IMR-90 (cell line): ENCODE data around the gene WNT9B. TPM values are rescaled to one million over a fixed set of nuclear protein-coding genes. Genes with fewer than 3 reads are reported as not detected.

Experiments
- ATAC-seq: fragments of 200-7000 bp; cut with Tn5 transposase; 2 replicates; pipeline ENCODE4 v1.9.1; 2020; ENCODE audit warnings: low read depth, mild to moderate bottlenecking, moderate library complexity
- BruUV-seq: library from RNA; stranded (reverse); fragments of 400-500 nt; replicated peaks from 2 replicates; lab custom pipeline; 2021; lab: Mats Ljungman, UMichigan
- CTCF ChIA-PET: fragments of 300-600 bp; formaldehyde crosslinking; extraction: SDS; loops from one replicate; lab custom pipeline; 2021; ENCODE audit warnings: antibody characterized with exemption; lab: Yijun Ruan, JAX
- POLR2A ChIA-PET: fragments of 300-600 bp; sonication (Branson Sonifier 250); formaldehyde crosslinking; loops from one replicate; lab custom pipeline; 2022; ENCODE audit warnings: antibody characterized with exemption; ENCODE audit not compliant: unreplicated experiment; lab: Charles Lee
- DNase-seq: peaks from one replicate; pipeline ENCODE4 v3.0.0; 2013
- H2AFZ ChIP-seq: replicated peaks from 2 replicates; pipeline ENCODE3; 2013; ENCODE audit warnings: low read length, mild to moderate bottlenecking; ENCODE audit not compliant: poor library complexity
- H2AK5ac ChIP-seq: 2 replicates; pipeline ENCODE4 v1.6.1; 2013; ENCODE audit warnings: low read depth, low read length, inconsistent platforms
- H2AK9ac ChIP-seq: replicated peaks from 2 replicates; pipeline ENCODE3; 2013; ENCODE audit warnings: mild to moderate bottlenecking, low read depth, low read length, moderate library complexity; ENCODE audit not compliant: poor library complexity
- H2BK120ac ChIP-seq: 2 replicates; pipeline ENCODE4 v1.6.1; 2013; ENCODE audit warnings: low read depth, low read length, inconsistent platforms
- H2BK15ac ChIP-seq: 3 replicates; pipeline ENCODE4 v1.6.1; 2013; ENCODE audit warnings: low read depth, low read length, inconsistent platforms
- H2BK20ac ChIP-seq: 2 replicates; pipeline ENCODE4 v1.6.1; 2013; ENCODE audit warnings: low read depth, mild to moderate bottlenecking, inconsistent platforms, low read length, moderate library complexity
- H2BK5ac ChIP-seq: 2 replicates; pipeline ENCODE4 v1.6.1; 2013; ENCODE audit warnings: mild to moderate bottlenecking, low read depth, low read length, inconsistent platforms; ENCODE audit not compliant: poor library complexity, severe bottlenecking
- H3K14ac ChIP-seq: replicated peaks from 2 replicates; pipeline ENCODE4 v1.6.1; 2013; ENCODE audit warnings: low read depth, low read length, inconsistent platforms
- H3K18ac ChIP-seq: 2 replicates; pipeline ENCODE4 v1.6.1; 2013; ENCODE audit warnings: low read depth, low read length, control low read depth
- H3K23ac ChIP-seq: 2 replicates; pipeline ENCODE4 v1.6.1; 2013; ENCODE audit warnings: low read depth, low read length, inconsistent platforms
- H3K27ac ChIP-seq: 2 replicates; pipeline ENCODE4 v1.5.1; 2013; ENCODE audit warnings: mild to moderate bottlenecking, control low read depth, low read length; ENCODE audit not compliant: insufficient read depth
- H3K27me3 ChIP-seq: 2 replicates; pipeline ENCODE4 v1.6.1; 2013; ENCODE audit warnings: low read length; ENCODE audit not compliant: control insufficient read depth, insufficient read depth
- H3K36me3 ChIP-seq: 2 replicates; pipeline ENCODE4 v1.6.1; 2013; ENCODE audit warnings: low read length, mixed read lengths; ENCODE audit not compliant: control insufficient read depth, insufficient read depth
- H3K4ac ChIP-seq: 2 replicates; pipeline ENCODE4 v1.6.1; 2013; ENCODE audit warnings: low read depth, low read length, inconsistent platforms
- H3K4me1 ChIP-seq: 2 replicates; pipeline ENCODE4 v1.6.1; 2013; ENCODE audit warnings: low read length, mixed read lengths; ENCODE audit not compliant: control insufficient read depth, insufficient read depth
- H3K4me2 ChIP-seq: 2 replicates; pipeline ENCODE4 v1.6.1; 2013; ENCODE audit warnings: low read depth, mild to moderate bottlenecking, control low read depth, low read length, moderate library complexity
- H3K4me3 ChIP-seq: 2 replicates; pipeline ENCODE4 v1.5.1; 2013; ENCODE audit warnings: low read depth, mild to moderate bottlenecking, control low read depth, low read length, moderate library complexity; ENCODE audit not compliant: insufficient read depth
- H3K56ac ChIP-seq: 2 replicates; pipeline ENCODE4 v1.6.1; 2013; ENCODE audit warnings: low read length, inconsistent platforms; ENCODE audit not compliant: insufficient read depth; ENCODE audit errors: extremely low read depth
- H3K79me1 ChIP-seq, 2 experiments: 2 replicates each; pipeline ENCODE4 v1.6.1; 2013; ENCODE audit warnings: low read length in 2 of 2, inconsistent platforms in 1 of 2, low read depth in 1 of 2
- H3K9ac ChIP-seq: 2 replicates; pipeline ENCODE4 v1.6.1; 2013; ENCODE audit warnings: low read depth, low read length, control low read depth
- H3K9me1 ChIP-seq: 2 replicates; pipeline ENCODE4 v1.6.1; 2013; ENCODE audit warnings: low read length, inconsistent platforms; ENCODE audit not compliant: insufficient read depth
- H3K9me3 ChIP-seq: 2 replicates; pipeline ENCODE4 v1.6.1; 2013; ENCODE audit warnings: low read length; ENCODE audit not compliant: control insufficient read depth, insufficient read depth
- H4K20me1 ChIP-seq: 2 replicates; pipeline ENCODE4 v1.6.1; 2013; ENCODE audit warnings: low read length, inconsistent platforms; ENCODE audit not compliant: insufficient read depth
- H4K5ac ChIP-seq: 2 replicates; pipeline ENCODE4 v1.6.1; 2013; ENCODE audit warnings: mild to moderate bottlenecking, low read depth, low read length, control low read depth
- H4K8ac ChIP-seq, 2 experiments: 2 replicates each; pipeline ENCODE4 v1.6.1; 2013; ENCODE audit warnings: low read depth in 2 of 2, low read length in 2 of 2, control low read depth in 1 of 2, inconsistent platforms in 1 of 2
- H4K91ac ChIP-seq: 2 replicates; pipeline ENCODE4 v1.6.1; 2013; ENCODE audit warnings: low read depth, low read length, inconsistent platforms; ENCODE audit not compliant: insufficient read depth
- BHLHE40 ChIP-seq: fragments of 150-350 bp; IDR thresholded peaks from 2 replicates; pipeline ENCODE4 v1.6.1; 2016; ENCODE audit warnings: mild to moderate bottlenecking, low read depth, low read length
- CEBPB ChIP-seq: IDR thresholded peaks from 2 replicates; pipeline ENCODE4 v1.6.1; 2012; ENCODE audit warnings: low read depth, low read length, improper control_type of control experiment
- CHD1 ChIP-seq: IDR thresholded peaks from 2 replicates; pipeline ENCODE4 v1.6.1; 2012; ENCODE audit warnings: low read depth, low read length, improper control_type of control experiment
- CTCF ChIP-seq: conservative IDR thresholded peaks from 2 replicates; pipeline ENCODE4 v1.5.1; 2012; ENCODE audit warnings: mild to moderate bottlenecking, low read depth, low read length, improper control_type of control experiment
- ELK1 ChIP-seq: fragments of 150-350 bp; IDR thresholded peaks from 2 replicates; pipeline ENCODE4 v1.6.1; 2016; ENCODE audit warnings: low read depth, mild to moderate bottlenecking, low read length, moderate library complexity, borderline replicate concordance
- FOS ChIP-seq: fragments of 150-350 bp; IDR thresholded peaks from 2 replicates; pipeline ENCODE4 v1.6.1; 2016; ENCODE audit warnings: low read depth, low read length
- MAFK ChIP-seq: IDR thresholded peaks from 2 replicates; pipeline ENCODE4 v1.6.1; 2012; ENCODE audit warnings: low read depth, low read length, improper control_type of control experiment
- MAZ ChIP-seq: IDR thresholded peaks from 2 replicates; pipeline ENCODE4 v1.6.1; 2012; ENCODE audit warnings: low read depth, mild to moderate bottlenecking, low read length, improper control_type of control experiment, moderate library complexity, borderline replicate concordance
- MXI1 ChIP-seq: IDR thresholded peaks from 2 replicates; pipeline ENCODE4 v1.6.1; 2012; ENCODE audit warnings: low read depth, mild to moderate bottlenecking, low read length, moderate library complexity, borderline replicate concordance
- NFE2L2 ChIP-seq: fragments of 150-350 bp; IDR thresholded peaks from 2 replicates; pipeline ENCODE4 v1.6.1; 2016; ENCODE audit warnings: low read depth, mild to moderate bottlenecking, low read length
- POLR2A ChIP-seq: IDR thresholded peaks from 2 replicates; pipeline ENCODE4 v1.6.1; 2012; ENCODE audit warnings: mild to moderate bottlenecking, low read depth, low read length
- RAD21 ChIP-seq: IDR thresholded peaks from 2 replicates; pipeline ENCODE4 v1.6.1; 2012; ENCODE audit warnings: low read length, improper control_type of control experiment
- RCOR1 ChIP-seq: IDR thresholded peaks from 2 replicates; pipeline ENCODE4 v1.6.1; 2012; ENCODE audit warnings: mild to moderate bottlenecking, low read length, improper control_type of control experiment; ENCODE audit not compliant: insufficient replicate concordance
- RFX5 ChIP-seq: IDR thresholded peaks from 2 replicates; pipeline ENCODE4 v1.8.0; 2012; ENCODE audit warnings: low read depth, mild to moderate bottlenecking, low read length, moderate library complexity
- SMC3 ChIP-seq: fragments of 150-350 bp; IDR thresholded peaks from 2 replicates; pipeline ENCODE4 v1.6.1; 2016; ENCODE audit warnings: low read depth, mild to moderate bottlenecking, antibody characterized with exemption, low read length, moderate library complexity
- USF2 ChIP-seq: fragments of 150-350 bp; IDR thresholded peaks from 2 replicates; pipeline ENCODE4 v1.6.1; 2017; ENCODE audit warnings: mild to moderate bottlenecking, antibody characterized with exemption, low read length, low read depth
- WGBS, 2 experiments: methylation state at CpG; one replicate each; pipeline versions ENCODE4 v1.1.5 to v1.1.7; 2013; ENCODE audit warnings: missing lambda C conversion rate in 2 of 2; ENCODE audit not compliant: insufficient read length in 1 of 2; ENCODE audit errors: extremely low coverage in 2 of 2; 5-methylcytosine and 5-hydroxymethylcytosine counted together
- dilution Hi-C: fragments of 300-500 bp; cut with HindIII; formaldehyde crosslinking; loops from one replicate; pipeline ENCODE4 v1.14.3; 2018; ENCODE audit warnings: low sequenced_read_pairs; ENCODE audit not compliant: unreplicated experiment
- in situ Hi-C: fragments of 300-500 bp; cut with MboI; formaldehyde crosslinking; loops from 3 replicates; pipeline ENCODE4 v1.14.3; 2019; ENCODE audit warnings: low sequenced_read_pairs, inconsistent platforms, mixed read lengths
- intact Hi-C: fragments of 100-400 bp; cut with micrococcal nuclease; formaldehyde crosslinking; loops from 2 replicates; pipeline ENCODE4 v1.10.0; 2022
- polyA plus RNA-seq, 3 experiments: library from polyadenylated mRNA; depleted of rRNA; stranded (reverse); fragments of >200 nt; gene quantifications; 2 replicates each; pipeline ENCODE4 v1.2.3, GENCODE V29; 2012; ENCODE audit warnings: low replicate concordance in 1 of 3
- total RNA-seq: library from RNA; depleted of rRNA; stranded (reverse); fragments of >200 nt; gene quantifications from 2 replicates; pipeline ENCODE4 v1.2.3, GENCODE V29; 2012

WNT9B gene
- total and polyA plus RNA-seq, 2 of the 4 experiments (the other 2 are of a cell fraction), result not detected

- peaks cover 76% of the 10 kb centered on the region for H3K27me3 ChIP-seq
These were observed 37.3 kb downstream of the WNT9B start for GRCh38 chr17:46888727-46889126.

More at GRCh38 chr17:46888727-46889126, 37.3 kb downstream of the WNT9B start:
- TF ChIP-seq RFX5, result no peak
- no peak for TF ChIP-seq RAD21
- TF ChIP-seq RCOR1, result no peak
- no peak for TF ChIP-seq MAFK
- TF ChIP-seq SMC3, result no peak
- TF ChIP-seq ELK1, result no peak
- TF ChIP-seq CEBPB, result no peak
- TF ChIP-seq CHD1, result no peak
- no peak for TF ChIP-seq MXI1
- TF ChIP-seq CTCF, result no peak
- TF ChIP-seq FOS, result no peak
- TF ChIP-seq POLR2A, result no peak
- no peak for TF ChIP-seq USF2
- no peak for TF ChIP-seq BHLHE40
- no peak for TF ChIP-seq NFE2L2
- TF ChIP-seq MAZ, result no peak
- Histone ChIP-seq H3K23ac (no peak overlapping the region), H2BK5ac (no peak overlapping the region), H3K4me1 (no peaks in the 10 kb centered on the region), H3K9ac (no peak overlapping the region), H4K20me1 (no peaks in the 10 kb centered on the region), H3K14ac (no peak overlapping the region), H3K27ac (no peak overlapping the region), H3K4ac (no peak overlapping the region), H3K79me1 (no peaks in the 10 kb centered on the region), H2BK120ac (no peak overlapping the region), H3K4me3 (no peak overlapping the region), H2BK15ac (no peak overlapping the region), H2AK5ac (no peak overlapping the region), H3K9me3 (no peaks in the 10 kb centered on the region), H4K5ac (no peak overlapping the region), H3K18ac (no peak overlapping the region), H2AFZ (no peak overlapping the region), H3K56ac (no peak overlapping the region), H3K4me2 (no peak overlapping the region), H4K8ac (no peak overlapping the region), H2BK20ac (no peak overlapping the region), H4K91ac (no peak overlapping the region), H3K9me1 (no peaks in the 10 kb centered on the region), H2AK9ac (no peak overlapping the region), H3K36me3 (no peaks in the 10 kb centered on the region)
- intact Hi-C loops, result no loop called here
- ChIA-PET POLR2A (no interaction called here), CTCF (no interaction called here)
- dilution Hi-C loops, result no loop called here
- no peak for ATAC-seq
- no TSS peak for BruUV-seq
- DNase-seq, result no peak
- WGBS, 2 experiments, result 80% methylated on average over 1 of the region's 1 CpG; no CpG with 5 or more reads in 1 of the 2 experiments
- in situ Hi-C loops, result no loop called here
